ENCODE measurements around the gene PNKP.
A peak's percentile ranks its signal among the peaks of the same experiment; 100 is the strongest.

The PNKP gene

DNA sequence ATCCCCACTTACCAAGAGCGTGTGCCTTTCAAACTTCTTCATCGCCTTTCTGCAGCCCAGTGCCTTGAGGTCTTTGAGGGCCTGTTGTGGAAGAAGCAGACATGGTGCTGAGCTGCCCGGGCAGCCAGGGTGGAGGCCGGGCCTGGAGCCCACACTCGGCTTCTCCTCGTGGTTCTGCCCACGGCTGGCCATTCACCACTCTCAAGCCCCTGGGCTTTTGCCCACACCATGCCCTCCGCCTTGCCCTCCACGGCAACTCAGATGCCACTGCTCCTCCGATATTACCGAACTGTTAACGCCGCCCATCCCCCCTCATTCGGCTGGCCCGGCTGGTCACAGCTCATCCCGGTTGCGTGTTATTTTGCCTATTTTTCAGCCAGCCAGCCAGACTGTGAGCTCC, 24.0 kb upstream of the PNKP start:
- Histone ChIP-seq H2AK5ac (ENCODE audit: low read depth, low read length) (peak overlapping the region; percentile 94), H4K91ac (ENCODE audit: low read depth, low read length, poor library complexity) (no peak overlapping the region), H2BK5ac (ENCODE audit: low read length) (peak overlapping the region; percentile 42), H2BK15ac (ENCODE audit: low read length) (peak overlapping the region; percentile 47), H3K9me3 (replicated peaks in 1 of 2; ENCODE audit: control insufficient read depth in 2 of 2, insufficient read depth in 1 of 2, low read depth in 1 of 2, low read length in 2 of 2) (peaks cover 0 to 9% of the 10 kb centered on the region in 2 donors), H2BK12ac (ENCODE audit: low read length) (peak overlapping the region; percentile 78), H3K79me1 (ENCODE audit: low read depth, low read length) (no peaks in the 10 kb centered on the region), H3K23ac (ENCODE audit: low read depth, low read length, poor library complexity) (peak overlapping the region; percentile 58), H3K4me1 (ENCODE audit: control insufficient read depth in 2 of 2, insufficient read depth in 1 of 2, low read depth in 1 of 2, low read length in 2 of 2) (peaks cover 0 to 3% of the 10 kb centered on the region in 2 donors), H4K8ac (ENCODE audit: low read depth, low read length) (peak overlapping the region; percentile 17), H3K27me3 (ENCODE audit: control insufficient read depth in 3 of 3, insufficient read depth in 3 of 3, low read depth in 1 of 3, low read length in 3 of 3) (peaks cover 0 to 11% (median 11%) of the 10 kb centered on the region in 3 experiments), H3K14ac (ENCODE audit: low read length) (no peak overlapping the region), H2BK120ac (ENCODE audit: low read depth, low read length) (peak overlapping the region; percentile 47), H3K4me2 (ENCODE audit: insufficient read depth, low read length, poor library complexity, severe bottlenecking) (no peak overlapping the region), H3K18ac (ENCODE audit: low read length) (peak overlapping the region; percentile 1), H3K27ac (replicated peaks; ENCODE audit: low read length) (no peak overlapping the region), H3K4me3 (ENCODE audit: low read length in 2 of 2) (no peak overlapping the region), H3K9ac (ENCODE audit: low read depth, low read length, poor library complexity) (no peak overlapping the region), H2AFZ (ENCODE audit: low read length) (no peak overlapping the region), H3K4ac (ENCODE audit: low read length) (no peak overlapping the region), H3K36me3 (replicated peaks in 1 of 2; ENCODE audit: control insufficient read depth in 2 of 2, insufficient read depth in 2 of 2, low read length in 2 of 2) (peaks cover 2 to 3% of the 10 kb centered on the region in 2 donors)
- no CpG with 5 or more reads among the region's 17 CpGs for WGBS, 2 donors (ENCODE audit: extremely low coverage in 2 of 2, insufficient read length in 2 of 2, insufficient replicate concordance in 1 of 2)
- DNase-seq (ENCODE audit: low spot score) = no peak

DNA sequence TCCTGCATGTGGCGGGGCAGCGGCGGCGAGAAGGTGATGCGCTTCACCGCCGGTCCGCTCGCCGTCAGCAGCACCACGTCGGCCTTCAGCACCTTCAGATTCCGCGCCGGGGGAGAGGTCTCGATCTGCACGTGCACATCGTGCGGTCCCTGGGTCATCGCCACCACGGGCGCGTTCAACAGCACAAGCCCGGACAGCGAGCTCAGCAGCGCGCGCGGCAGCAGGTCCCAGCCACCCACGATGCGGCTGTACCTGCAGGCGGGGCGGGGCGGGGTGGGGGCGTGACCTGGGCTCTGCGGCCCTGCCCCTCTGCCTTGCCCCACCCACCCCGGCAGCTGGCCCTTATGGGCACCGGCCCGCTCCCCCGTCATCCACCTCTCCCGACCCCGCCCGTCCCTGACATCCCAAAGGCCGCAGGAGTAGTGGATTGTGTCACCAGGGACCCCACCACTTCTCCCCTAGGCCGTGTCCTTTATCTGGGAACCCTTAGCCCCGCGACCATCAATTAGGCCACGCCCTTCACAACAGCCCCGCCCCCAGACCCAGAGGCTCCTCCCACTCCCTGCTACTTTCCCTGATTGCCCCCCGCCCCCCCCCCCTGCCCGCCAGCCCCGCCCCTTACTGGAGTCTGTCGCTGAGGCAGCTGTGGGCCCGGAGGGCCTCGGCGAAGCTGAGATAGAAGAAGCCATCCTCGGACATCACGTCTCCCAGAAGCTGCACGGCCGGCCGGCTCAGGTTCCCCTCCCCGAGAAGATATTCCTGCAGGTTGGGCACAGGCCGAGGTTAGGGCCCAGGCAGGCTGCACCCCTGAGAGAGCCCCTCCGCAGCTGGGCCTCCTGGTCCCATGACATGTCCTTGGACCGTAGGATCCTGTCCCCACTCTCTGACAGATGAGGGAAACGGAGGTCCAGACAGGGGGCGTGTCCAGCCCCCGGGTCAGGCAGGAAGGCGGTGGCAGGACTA, 23.3 kb upstream of the PNKP start:
- Histone ChIP-seq H3K9ac (ENCODE audit: low read depth, low read length, poor library complexity) (peak overlapping the region; percentile 44), H3K9me3 (replicated peaks in 1 of 2; ENCODE audit: control insufficient read depth in 2 of 2, insufficient read depth in 1 of 2, low read depth in 1 of 2, low read length in 2 of 2) (peaks cover 0 to 9% of the 10 kb centered on the region in 2 donors), H3K27me3 (ENCODE audit: control insufficient read depth in 3 of 3, insufficient read depth in 3 of 3, low read depth in 1 of 3, low read length in 3 of 3) (peaks cover 0 to 11% (median 4%) of the 10 kb centered on the region in 3 experiments), H3K36me3 (replicated peaks in 1 of 2; ENCODE audit: control insufficient read depth in 2 of 2, insufficient read depth in 2 of 2, low read length in 2 of 2) (peaks cover 4 to 5% of the 10 kb centered on the region in 2 donors), H3K27ac (replicated peaks; ENCODE audit: low read length) (no peak overlapping the region), H3K4me1 (ENCODE audit: control insufficient read depth in 2 of 2, insufficient read depth in 1 of 2, low read depth in 1 of 2, low read length in 2 of 2) (peaks cover 0 to 3% of the 10 kb centered on the region in 2 donors), H3K4me3 (ENCODE audit: low read length in 2 of 2) (peak overlapping the region in 1 of 2 donors; percentile 55), H2BK120ac (ENCODE audit: low read depth, low read length) (no peak overlapping the region), H2AFZ (ENCODE audit: low read length) (no peak overlapping the region), H4K8ac (ENCODE audit: low read depth, low read length) (peak overlapping the region; percentile 17), H3K14ac (ENCODE audit: low read length) (peak overlapping the region; percentile 38), H2BK12ac (ENCODE audit: low read length) (peak overlapping the region; percentile 93), H4K91ac (ENCODE audit: low read depth, low read length, poor library complexity) (no peak overlapping the region), H3K79me1 (ENCODE audit: low read depth, low read length) (no peaks in the 10 kb centered on the region), H3K4ac (ENCODE audit: low read length) (no peak overlapping the region), H2AK5ac (ENCODE audit: low read depth, low read length) (peak overlapping the region; percentile 93), H2BK5ac (ENCODE audit: low read length) (peak overlapping the region; percentile 42), H3K4me2 (ENCODE audit: insufficient read depth, low read length, poor library complexity, severe bottlenecking) (peak overlapping the region; percentile 91), H3K23ac (ENCODE audit: low read depth, low read length, poor library complexity) (peak overlapping the region; percentile 99), H3K18ac (ENCODE audit: low read length) (peak overlapping the region; percentile 99), H2BK15ac (ENCODE audit: low read length) (peak overlapping the region; percentile 49)
- peak; percentile 54 for DNase-seq (ENCODE audit: low spot score)
- no CpG with 5 or more reads among the region's 69 CpGs for WGBS, 2 donors (ENCODE audit: extremely low coverage in 2 of 2, insufficient read length in 2 of 2, insufficient replicate concordance in 1 of 2)

DNA sequence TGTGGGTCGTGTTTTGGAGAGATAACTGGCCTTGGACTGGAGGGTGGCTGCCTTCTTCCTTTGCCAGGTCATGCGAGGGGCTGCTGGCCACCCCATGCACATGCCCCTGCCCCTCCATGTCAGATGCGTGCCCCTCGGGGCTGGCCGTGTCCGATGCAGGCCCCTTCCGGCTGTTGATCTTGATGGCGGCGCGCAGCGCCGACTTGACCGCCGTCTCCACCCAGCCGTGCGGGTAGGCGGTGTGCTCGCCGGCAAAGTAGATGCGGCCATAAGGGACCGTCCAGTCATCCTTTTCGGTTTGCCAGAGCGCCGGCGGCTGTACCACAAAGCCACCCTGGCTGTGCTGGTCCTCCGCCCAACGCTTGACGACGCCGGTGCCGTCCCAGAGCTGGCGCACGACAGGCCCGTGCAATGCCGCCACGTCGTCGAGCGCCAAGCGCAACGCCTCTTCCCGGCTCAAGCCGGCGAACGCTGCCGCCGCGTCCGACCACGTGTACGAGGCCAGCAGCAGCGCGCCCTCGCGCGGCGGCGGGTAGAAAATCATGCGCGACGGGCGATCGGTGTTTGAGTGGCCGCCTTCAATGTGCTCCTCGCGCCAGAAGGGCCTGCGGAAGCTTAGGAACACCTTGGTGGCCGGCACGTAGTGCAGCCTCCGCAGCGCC, 22.4 kb upstream of the PNKP start:
- Histone ChIP-seq H3K36me3 (replicated peaks in 1 of 2; ENCODE audit: control insufficient read depth in 2 of 2, insufficient read depth in 2 of 2, low read length in 2 of 2) (peaks cover 9 to 10% of the 10 kb centered on the region in 2 donors), H3K4me1 (ENCODE audit: control insufficient read depth in 2 of 2, insufficient read depth in 1 of 2, low read depth in 1 of 2, low read length in 2 of 2) (peaks cover 0 to 3% of the 10 kb centered on the region in 2 donors), H3K23ac (ENCODE audit: low read depth, low read length, poor library complexity) (peak overlapping the region; percentile 99), H2AK5ac (ENCODE audit: low read depth, low read length) (peak overlapping the region; percentile 84), H2BK15ac (ENCODE audit: low read length) (peak overlapping the region; percentile 49), H2BK5ac (ENCODE audit: low read length) (peak overlapping the region; percentile 53), H3K14ac (ENCODE audit: low read length) (peak overlapping the region; percentile 38), H3K9me3 (replicated peaks in 1 of 2; ENCODE audit: control insufficient read depth in 2 of 2, insufficient read depth in 1 of 2, low read depth in 1 of 2, low read length in 2 of 2) (peaks cover 0 to 9% of the 10 kb centered on the region in 2 donors), H3K4ac (ENCODE audit: low read length) (no peak overlapping the region), H2AFZ (ENCODE audit: low read length) (no peak overlapping the region), H3K27ac (replicated peaks; ENCODE audit: low read length) (no peak overlapping the region), H2BK120ac (ENCODE audit: low read depth, low read length) (peak overlapping the region; percentile 94), H3K27me3 (ENCODE audit: control insufficient read depth in 3 of 3, insufficient read depth in 3 of 3, low read depth in 1 of 3, low read length in 3 of 3) (peaks cover 0 to 11% (median 0%) of the 10 kb centered on the region in 3 experiments), H3K4me3 (ENCODE audit: low read length in 2 of 2) (peak overlapping the region in 1 of 2 donors; percentile 55), H3K79me1 (ENCODE audit: low read depth, low read length) (no peaks in the 10 kb centered on the region), H3K9ac (ENCODE audit: low read depth, low read length, poor library complexity) (peak overlapping the region; percentile 44), H3K4me2 (ENCODE audit: insufficient read depth, low read length, poor library complexity, severe bottlenecking) (peak overlapping the region; percentile 91), H2BK12ac (ENCODE audit: low read length) (peak overlapping the region; percentile 90), H3K18ac (ENCODE audit: low read length) (peak overlapping the region; percentile 99), H4K8ac (ENCODE audit: low read depth, low read length) (no peak overlapping the region), H4K91ac (ENCODE audit: low read depth, low read length, poor library complexity) (no peak overlapping the region)
- DNase-seq (ENCODE audit: low spot score) = peak; percentile 74
- no CpG with 5 or more reads among the region's 71 CpGs for WGBS, 2 donors (ENCODE audit: extremely low coverage in 2 of 2, insufficient read length in 2 of 2, insufficient replicate concordance in 1 of 2)

All from neuronal stem cell (in vitro differentiated cells).